ENCODE data around the gene SH2D5. TPM values are rescaled to one million over a fixed set of nuclear protein-coding genes. Genes with fewer than 3 reads are reported as not detected.

SH2D5 gene
- total RNA-seq, 2 experiments from 2014 or later: 0.68 TPM; not detected in 1

DNA sequence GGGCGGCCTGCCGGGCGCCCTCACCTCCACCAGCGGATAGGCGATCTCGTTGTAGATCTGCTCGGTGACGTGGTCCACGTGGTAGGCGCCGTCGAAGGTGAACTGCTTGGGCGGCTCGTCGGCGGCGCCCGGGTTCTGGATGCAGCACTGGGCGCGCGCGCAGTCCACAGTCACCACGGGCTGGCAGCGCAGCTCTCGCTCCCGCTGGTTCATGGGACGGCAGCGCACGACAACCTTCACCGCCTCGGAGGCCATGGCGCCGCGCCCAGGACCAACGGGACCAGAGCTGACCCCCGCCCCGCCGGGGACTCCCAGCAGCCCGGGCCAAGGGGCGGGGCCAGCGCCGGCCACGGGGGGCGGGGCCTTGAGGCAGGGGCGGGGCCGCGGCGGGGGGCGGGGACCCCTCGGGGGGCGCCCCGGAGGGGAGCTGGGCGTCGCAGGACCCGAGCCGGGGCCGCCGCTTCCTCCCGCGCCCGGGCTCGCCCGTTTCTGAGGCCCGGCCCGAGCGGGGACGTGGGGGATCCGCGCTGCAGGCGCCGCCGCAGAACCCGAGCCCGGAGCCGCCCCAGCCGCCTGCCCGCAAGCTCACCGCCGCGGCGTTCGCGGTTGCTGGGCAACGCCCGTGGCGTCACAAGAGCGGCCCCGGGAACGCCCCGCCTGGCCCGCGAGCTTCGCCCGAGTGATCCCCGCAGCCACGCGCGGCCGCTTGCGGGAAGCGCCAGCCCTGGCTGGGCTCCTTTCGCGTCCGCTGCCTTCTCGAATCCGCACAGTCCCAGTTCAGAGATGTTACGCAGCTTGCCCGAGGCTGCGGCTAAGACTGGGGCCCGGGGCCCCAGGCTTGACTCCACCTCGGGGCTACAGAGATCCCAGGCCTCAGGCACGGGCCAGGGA, 14.8 kb downstream of the SH2D5 start, which contains the start of gene KIF17:
Gene KIF17 (minus strand): TSS at position 556 of the 891 bp plus-strand sequence. CDS start 301 bp downstream, at position 255.
- H2AFZ ChIP-seq (ENCODE audit: low read length): no peak within 1 kb of the TSS
- no peaks in the 10 kb centered on the region for H3K36me3 ChIP-seq (ENCODE audit: insufficient read depth, low read length)
- no peaks in the 10 kb centered on the region for H3K9me2 ChIP-seq (ENCODE audit: insufficient read depth, low read length)
- DNase-seq (ENCODE audit: low spot score): peak; percentile 21
- no peaks in the 10 kb centered on the region for H3K4me1 ChIP-seq (ENCODE audit: insufficient read depth, low read length, poor library complexity, severe bottlenecking)
- no peaks in the 10 kb centered on the region for H4K20me1 ChIP-seq (ENCODE audit: insufficient read depth, low read length)
- H3K79me2 ChIP-seq (ENCODE audit: insufficient read depth, low read depth, low read length): no peaks in the 10 kb centered on the region
- H3K9me3 ChIP-seq (ENCODE audit: low read length): no peaks in the 10 kb centered on the region
- BruUV-seq (replicated peaks): no TSS peak
- H3K27ac ChIP-seq (ENCODE audit: low read depth, low read length, poor library complexity, severe bottlenecking): no peak within 1 kb of the TSS
- peak within 1 kb of the TSS; percentile 53; the same call in 1 of the 2 replicates for H3K4me2 ChIP-seq (ENCODE audit: low read length)
- CTCF ChIA-PET (ENCODE audit: unreplicated experiment): interaction anchor here (1.2 kb wide), 1 partner anchor 21 kb away, joined by 4 read pairs; no protein-coding TSS in a partner anchor
- TF ChIP-seq EZH2phosphoT487 (IDR thresholded peaks at IDR 0.05; ENCODE audit: borderline replicate concordance, low read depth, low read length): no peak
- TF ChIP-seq, protein P1, sequence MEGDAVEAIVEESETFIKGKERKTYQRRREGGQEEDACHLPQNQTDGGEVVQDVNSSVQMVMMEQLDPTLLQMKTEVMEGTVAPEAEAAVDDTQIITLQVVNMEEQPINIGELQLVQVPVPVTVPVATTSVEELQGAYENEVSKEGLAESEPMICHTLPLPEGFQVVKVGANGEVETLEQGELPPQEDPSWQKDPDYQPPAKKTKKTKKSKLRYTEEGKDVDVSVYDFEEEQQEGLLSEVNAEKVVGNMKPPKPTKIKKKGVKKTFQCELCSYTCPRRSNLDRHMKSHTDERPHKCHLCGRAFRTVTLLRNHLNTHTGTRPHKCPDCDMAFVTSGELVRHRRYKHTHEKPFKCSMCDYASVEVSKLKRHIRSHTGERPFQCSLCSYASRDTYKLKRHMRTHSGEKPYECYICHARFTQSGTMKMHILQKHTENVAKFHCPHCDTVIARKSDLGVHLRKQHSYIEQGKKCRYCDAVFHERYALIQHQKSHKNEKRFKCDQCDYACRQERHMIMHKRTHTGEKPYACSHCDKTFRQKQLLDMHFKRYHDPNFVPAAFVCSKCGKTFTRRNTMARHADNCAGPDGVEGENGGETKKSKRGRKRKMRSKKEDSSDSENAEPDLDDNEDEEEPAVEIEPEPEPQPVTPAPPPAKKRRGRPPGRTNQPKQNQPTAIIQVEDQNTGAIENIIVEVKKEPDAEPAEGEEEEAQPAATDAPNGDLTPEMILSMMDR (conservative IDR thresholded peaks at IDR 0.05; ENCODE audit: low read length): no peak
- POLR2A ChIA-PET: no interaction called here
- intact Hi-C loops (cut with micrococcal nuclease; ENCODE audit: unreplicated experiment): no loop called here
- no peak within 1 kb of the TSS for H3K4me3 ChIP-seq (ENCODE audit: low read depth, low read length, poor library complexity, severe bottlenecking)

DNA sequence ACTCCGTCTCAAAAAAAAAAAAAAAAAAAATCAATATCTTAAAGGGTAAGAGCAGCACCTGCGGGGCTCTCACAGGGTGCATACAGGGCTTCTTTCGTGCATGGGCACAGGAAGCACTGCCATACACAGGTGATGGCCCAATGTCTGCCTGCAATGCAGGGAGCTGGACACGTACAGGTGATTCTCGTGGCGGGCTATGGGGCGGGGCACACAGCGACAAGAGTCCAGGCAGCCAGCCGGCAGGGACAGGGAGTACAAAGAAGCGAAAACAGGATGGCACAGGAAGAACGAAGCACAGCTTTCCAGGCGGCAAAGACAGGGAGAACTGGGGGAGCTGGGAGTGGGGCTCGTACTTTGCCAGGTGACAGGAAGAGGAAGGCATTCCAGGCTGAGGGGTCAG, 16.3 kb downstream of the SH2D5 start:
- no peak for TF ChIP-seq EZH2phosphoT487 (IDR thresholded peaks at IDR 0.05; ENCODE audit: borderline replicate concordance, low read depth, low read length)
- TF ChIP-seq, protein P1 (conservative IDR thresholded peaks at IDR 0.05; ENCODE audit: low read length): no peak
- CTCF ChIA-PET (ENCODE audit: unreplicated experiment): no interaction called here

DNA sequence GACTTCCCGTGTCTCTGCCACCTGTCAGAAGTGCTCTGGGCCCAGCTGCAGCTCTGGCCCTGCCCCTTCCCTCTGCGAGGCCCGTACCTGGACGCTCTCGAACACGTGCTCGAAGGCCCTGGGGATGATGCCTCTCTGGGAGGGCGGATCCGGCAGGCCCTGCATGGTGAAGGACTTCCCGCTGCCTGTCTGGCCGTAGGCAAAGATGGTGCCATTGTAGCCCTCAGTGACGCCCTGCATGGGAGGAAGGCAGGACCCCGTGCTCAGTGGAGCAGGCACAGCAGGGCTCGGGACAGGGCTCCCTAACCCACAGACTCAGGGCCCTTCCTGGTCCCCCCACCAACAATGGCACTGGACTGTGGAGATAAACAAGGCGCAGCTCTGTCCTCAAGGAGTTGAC, 17.1 kb downstream of the SH2D5 start:
- H2AFZ ChIP-seq (ENCODE audit: low read length): no peak overlapping the region
- no peak for DNase-seq (ENCODE audit: low spot score)
- no peak overlapping the region for H3K4me2 ChIP-seq (ENCODE audit: low read length)
- POLR2A ChIA-PET: interaction anchor here (0.6 kb wide), 1 partner anchor 134 kb away, joined by 4 read pairs; no protein-coding TSS in a partner anchor
- H3K9me2 ChIP-seq (ENCODE audit: insufficient read depth, low read length): no peaks in the 10 kb centered on the region
- CTCF ChIA-PET (ENCODE audit: unreplicated experiment): no interaction called here
- H3K9me3 ChIP-seq (ENCODE audit: low read length): no peaks in the 10 kb centered on the region
- no peak overlapping the region for H3K27ac ChIP-seq (ENCODE audit: low read depth, low read length, poor library complexity, severe bottlenecking)
- H3K4me1 ChIP-seq (ENCODE audit: insufficient read depth, low read length, poor library complexity, severe bottlenecking): no peaks in the 10 kb centered on the region
- intact Hi-C loops (cut with micrococcal nuclease; ENCODE audit: unreplicated experiment): no loop called here
- H4K20me1 ChIP-seq (ENCODE audit: insufficient read depth, low read length): no peaks in the 10 kb centered on the region
- BruUV-seq (replicated peaks): no TSS peak
- no peaks in the 10 kb centered on the region for H3K36me3 ChIP-seq (ENCODE audit: insufficient read depth, low read length)
- no peaks in the 10 kb centered on the region for H3K79me2 ChIP-seq (ENCODE audit: insufficient read depth, low read depth, low read length)
- no peak overlapping the region for H3K4me3 ChIP-seq (ENCODE audit: low read depth, low read length, poor library complexity, severe bottlenecking)
- TF ChIP-seq, protein P1 (conservative IDR thresholded peaks at IDR 0.05; ENCODE audit: low read length): no peak
- no peak for TF ChIP-seq EZH2phosphoT487 (IDR thresholded peaks at IDR 0.05; ENCODE audit: borderline replicate concordance, low read depth, low read length)

More for the DNA sequence above, 16.3 kb downstream of the SH2D5 start:
- Histone ChIP-seq H3K79me2 (ENCODE audit: insufficient read depth, low read depth, low read length) (no peaks in the 10 kb centered on the region), H4K20me1 (ENCODE audit: insufficient read depth, low read length) (no peaks in the 10 kb centered on the region), H3K27ac (ENCODE audit: low read depth, low read length, poor library complexity, severe bottlenecking) (no peak overlapping the region), H3K9me3 (ENCODE audit: low read length) (no peaks in the 10 kb centered on the region), H3K4me1 (ENCODE audit: insufficient read depth, low read length, poor library complexity, severe bottlenecking) (no peaks in the 10 kb centered on the region), H3K9me2 (ENCODE audit: insufficient read depth, low read length) (no peaks in the 10 kb centered on the region), H3K36me3 (ENCODE audit: insufficient read depth, low read length) (no peaks in the 10 kb centered on the region), H2AFZ (ENCODE audit: low read length) (no peak overlapping the region), H3K4me2 (ENCODE audit: low read length) (no peak overlapping the region), H3K4me3 (ENCODE audit: low read depth, low read length, poor library complexity, severe bottlenecking) (no peak overlapping the region)
- no peak for DNase-seq (ENCODE audit: low spot score)
- no TSS peak for BruUV-seq (replicated peaks)
- intact Hi-C loops (cut with micrococcal nuclease; ENCODE audit: unreplicated experiment): no loop called here
- POLR2A ChIA-PET: interaction anchor here (0.8 kb wide), 1 partner anchor 126 kb away, joined by 3 read pairs; no protein-coding TSS in a partner anchor

Data from OCI-LY7 (cell line).